ENCODE data around the gene INPP1.

INPP1 gene

GRCh38 chr2:190410166-190410565, 66.8 kb downstream of the INPP1 start:
- no peak overlapping the region for H3K27ac ChIP-seq (ENCODE audit: low read depth, low read length)
- H3K4me2 ChIP-seq (ENCODE audit: low read length), result peak overlapping the region; percentile 86
- H3K79me2 ChIP-seq (ENCODE audit: control insufficient read depth, low read length), result peaks cover 58% of the 10 kb centered on the region
- peaks cover 10% of the 10 kb centered on the region for H3F3A ChIP-seq (ENCODE audit: control insufficient read depth, insufficient read depth)
- H3K36me3 ChIP-seq (ENCODE audit: control insufficient read depth, low read length), result 0 out of 2 replicates have a peak, but pooled peaks cover 3% of the 10 kb centered on the region
- H4K20me1 ChIP-seq (ENCODE audit: control insufficient read depth, insufficient read depth, low read depth, low read length), result no peaks in the 10 kb centered on the region
- no peaks in the 10 kb centered on the region for H3K9me2 ChIP-seq (replicated peaks; ENCODE audit: control insufficient read depth, low read length)
- peak overlapping the region; percentile 83 for H3K4me3 ChIP-seq (ENCODE audit: low read length)
- H3K27me3 ChIP-seq (ENCODE audit: control insufficient read depth, low read length), result no peaks in the 10 kb centered on the region
- H3K4me1 ChIP-seq (ENCODE audit: control insufficient read depth, low read length), result peaks cover 52% of the 10 kb centered on the region
- 0 out of 2 replicates have a peak, but pooled peaks cover 3% of the 10 kb centered on the region for H3K9me3 ChIP-seq (ENCODE audit: control insufficient read depth, insufficient read depth, low read length)
- no peak for TF ChIP-seq EZH2phosphoT487 (IDR thresholded peaks at IDR 0.05; ENCODE audit: borderline replicate concordance, low read length)
- TF ChIP-seq CTCF (IDR thresholded peaks at IDR 0.05; ENCODE audit: low read depth, low read length, poor library complexity, severe bottlenecking), result no peak

GRCh38 chr2:190412966-190413365, 69.6 kb downstream of the INPP1 start:
- Histone ChIP-seq H3K9me2 (replicated peaks; ENCODE audit: control insufficient read depth, low read length) (no peaks in the 10 kb centered on the region), H3K4me3 (ENCODE audit: low read length) (no peak overlapping the region), H3F3A (ENCODE audit: control insufficient read depth, insufficient read depth) (peaks cover 3% of the 10 kb centered on the region; the same call in 1 of the 2 replicates), H3K36me3 (ENCODE audit: control insufficient read depth, low read length) (0 out of 2 replicates have a peak, but pooled peaks cover 3% of the 10 kb centered on the region), H4K20me1 (ENCODE audit: control insufficient read depth, insufficient read depth, low read depth, low read length) (no peaks in the 10 kb centered on the region), H3K9me3 (ENCODE audit: control insufficient read depth, insufficient read depth, low read length) (no peaks in the 10 kb centered on the region), H3K27me3 (ENCODE audit: control insufficient read depth, low read length) (no peaks in the 10 kb centered on the region), H3K79me2 (ENCODE audit: control insufficient read depth, low read length) (peaks cover 71% of the 10 kb centered on the region), H3K27ac (ENCODE audit: low read depth, low read length) (no peak overlapping the region), H3K4me1 (ENCODE audit: control insufficient read depth, low read length) (peaks cover 58% of the 10 kb centered on the region), H3K4me2 (ENCODE audit: low read length) (no peak overlapping the region)
- TF ChIP-seq EZH2phosphoT487 (IDR thresholded peaks at IDR 0.05; ENCODE audit: borderline replicate concordance, low read length) (no peak), CTCF (IDR thresholded peaks at IDR 0.05; ENCODE audit: low read depth, low read length, poor library complexity, severe bottlenecking) (no peak)

GRCh38 chr2:190413421-190413820, 70.0 kb downstream of the INPP1 start:
- H3K9me3 ChIP-seq (ENCODE audit: control insufficient read depth, insufficient read depth, low read length), result no peaks in the 10 kb centered on the region
- H3K4me1 ChIP-seq (ENCODE audit: control insufficient read depth, low read length), result peaks cover 58% of the 10 kb centered on the region
- H4K20me1 ChIP-seq (ENCODE audit: control insufficient read depth, insufficient read depth, low read depth, low read length), result no peaks in the 10 kb centered on the region
- no peak for TF ChIP-seq EZH2phosphoT487 (IDR thresholded peaks at IDR 0.05; ENCODE audit: borderline replicate concordance, low read length)
- TF ChIP-seq CTCF (IDR thresholded peaks at IDR 0.05; ENCODE audit: low read depth, low read length, poor library complexity, severe bottlenecking), result no peak
- H3K27me3 ChIP-seq (ENCODE audit: control insufficient read depth, low read length), result no peaks in the 10 kb centered on the region
- peaks cover 3% of the 10 kb centered on the region; the same call in 1 of the 2 replicates for H3F3A ChIP-seq (ENCODE audit: control insufficient read depth, insufficient read depth)
- 0 out of 2 replicates have a peak, but pooled peaks cover 3% of the 10 kb centered on the region for H3K36me3 ChIP-seq (ENCODE audit: control insufficient read depth, low read length)
- H3K4me3 ChIP-seq (ENCODE audit: low read length), result no peak overlapping the region
- peak overlapping the region; percentile 3; the same call in 1 of the 2 replicates for H3K4me2 ChIP-seq (ENCODE audit: low read length)
- H3K79me2 ChIP-seq (ENCODE audit: control insufficient read depth, low read length), result peaks cover 75% of the 10 kb centered on the region
- H3K9me2 ChIP-seq (replicated peaks; ENCODE audit: control insufficient read depth, low read length), result no peaks in the 10 kb centered on the region
- no peak overlapping the region for H3K27ac ChIP-seq (ENCODE audit: low read depth, low read length)

Data from DOHH2 (cell line).